ENCODE measurements around the gene ANOS1. TPM values are rescaled to one million over a fixed set of nuclear protein-coding genes. Genes with fewer than 3 reads are reported as not detected.

The ANOS1 gene
- total and polyA plus RNA-seq, 12 donors: 0.81 to 7.8 (median 4.7) TPM

DNA sequence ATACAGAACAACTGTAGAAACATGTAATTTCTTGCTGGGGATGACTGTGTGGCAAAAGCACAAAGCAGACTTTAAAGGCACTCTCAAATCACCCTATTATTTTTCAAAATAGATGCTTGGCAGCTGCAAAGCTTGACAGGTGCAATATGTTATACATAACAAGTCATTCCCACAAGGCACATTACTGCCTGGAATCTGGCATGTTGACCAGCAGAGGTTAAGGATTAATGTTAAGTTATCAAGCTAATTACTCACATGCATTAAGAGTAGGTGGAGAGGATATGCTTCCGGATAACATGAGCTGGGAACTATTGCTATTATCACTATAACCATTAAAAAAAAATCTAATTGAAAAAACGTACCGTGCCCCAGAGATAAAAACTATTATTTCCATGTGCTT, 17.8 kb downstream of the ANOS1 start:
- intact Hi-C loops (cut with DNase I): no loop called here
- no peak for ATAC-seq
- H3K27ac ChIP-seq: no peak overlapping the region
- 36 to 41% methylated on average over 3 of the region's 3 CpGs for WGBS, 2 donors
- DNase-seq: no peak
- H3K27me3 ChIP-seq: no peaks in the 10 kb centered on the region
- no peaks in the 10 kb centered on the region for H3K36me3 ChIP-seq
- H3K4me1 ChIP-seq: no peaks in the 10 kb centered on the region
- no peak for TF ChIP-seq CTCF (IDR thresholded peaks at IDR 0.05)
- no peak overlapping the region for H3K4me3 ChIP-seq
- no peaks in the 10 kb centered on the region for H3K9me3 ChIP-seq

GRCh38 chrX:8711401-8711800, 20.5 kb downstream of the ANOS1 start:
- intact Hi-C loops (cut with DNase I): no loop called here
- ATAC-seq: no peak
- 61 to 65% methylated on average over 2 of the region's 2 CpGs for WGBS, 2 donors
- H3K4me1 ChIP-seq: no peaks in the 10 kb centered on the region
- H3K9me3 ChIP-seq: no peaks in the 10 kb centered on the region
- no peak for TF ChIP-seq CTCF (IDR thresholded peaks at IDR 0.05)
- H3K4me3 ChIP-seq: no peak overlapping the region
- H3K27ac ChIP-seq: no peak overlapping the region
- no peaks in the 10 kb centered on the region for H3K27me3 ChIP-seq
- H3K36me3 ChIP-seq: no peaks in the 10 kb centered on the region
- no peak for DNase-seq

GRCh38 chrX:8704184-8704583, 27.8 kb downstream of the ANOS1 start:
- intact Hi-C loops (cut with DNase I): no loop called here
- no peak for TF ChIP-seq CTCF (IDR thresholded peaks at IDR 0.05)
- no peak for DNase-seq
- no peak for ATAC-seq
- H3K27me3 ChIP-seq: no peaks in the 10 kb centered on the region
- H3K4me1 ChIP-seq: no peaks in the 10 kb centered on the region
- no peaks in the 10 kb centered on the region for H3K9me3 ChIP-seq
- no peak overlapping the region for H3K4me3 ChIP-seq
- H3K27ac ChIP-seq: no peak overlapping the region
- WGBS, 2 donors: 85 to 93% methylated on average over 2 of the region's 2 CpGs
- no peaks in the 10 kb centered on the region for H3K36me3 ChIP-seq

DNA sequence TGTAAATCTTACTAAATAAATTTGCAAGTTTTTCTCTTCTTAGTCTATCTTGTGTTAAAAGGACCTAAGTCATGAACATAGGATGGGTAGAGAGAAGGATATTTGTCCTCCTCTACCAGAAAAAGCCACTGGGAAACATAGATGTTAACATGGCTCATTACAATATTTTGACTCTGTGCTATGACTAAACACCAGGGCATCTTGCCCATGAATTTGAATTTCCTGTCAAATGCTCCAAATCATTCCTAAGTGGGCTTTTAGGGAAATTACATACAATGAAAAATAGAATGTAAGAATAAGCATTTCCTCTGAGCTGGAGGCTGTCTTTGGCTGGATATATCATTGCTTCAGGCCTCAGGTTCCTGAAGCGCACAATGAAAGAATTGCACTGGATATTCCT, 39.1 kb downstream of the ANOS1 start:
- peaks cover 0 to 3% (median 0%) of the 10 kb centered on the region in 7 donors for H3K27me3 ChIP-seq
- no peak overlapping the region for H3K27ac ChIP-seq
- intact Hi-C loops (cut with DNase I): no loop called here
- peaks cover 0 to 4% (median 0%) of the 10 kb centered on the region in 11 donors for H3K9me3 ChIP-seq
- no peaks in the 10 kb centered on the region for H3K4me1 ChIP-seq
- ATAC-seq: no peak
- TF ChIP-seq CTCF (IDR thresholded peaks at IDR 0.05): no peak
- H3K4me3 ChIP-seq: no peak overlapping the region
- 94 to 100% methylated on average over 1 of the region's 1 CpG for WGBS, 2 donors
- H3K36me3 ChIP-seq: no peaks in the 10 kb centered on the region
- no peak for DNase-seq

GRCh38 chrX:8689473-8689872, 42.5 kb downstream of the ANOS1 start:
- no peaks in the 10 kb centered on the region for H3K9me3 ChIP-seq
- 84 to 92% methylated on average over 3 of the region's 3 CpGs for WGBS, 2 donors
- no peaks in the 10 kb centered on the region for H3K36me3 ChIP-seq
- H3K27ac ChIP-seq: no peak overlapping the region
- no peak for ATAC-seq
- no peak for TF ChIP-seq CTCF (IDR thresholded peaks at IDR 0.05)
- H3K4me1 ChIP-seq: no peaks in the 10 kb centered on the region
- no peaks in the 10 kb centered on the region for H3K27me3 ChIP-seq
- no peak overlapping the region for H3K4me3 ChIP-seq
- intact Hi-C loops (cut with DNase I): no loop called here
- DNase-seq: no peak
